ENCODE data around the gene DMBX1.

Gene DMBX1

GRCh38 chr1:46506470-46507219, 17.0 kb downstream of the DMBX1 start:
- no peak overlapping the region for H2AFZ ChIP-seq
- H3K9ac ChIP-seq = no peak overlapping the region
- no peaks in the 10 kb centered on the region for H3K36me3 ChIP-seq (ENCODE audit: control insufficient read depth, insufficient read depth, low read length)
- no peak overlapping the region for H3K4me2 ChIP-seq (ENCODE audit: low read length)
- no peak overlapping the region for H3K4me3 ChIP-seq (ENCODE audit: low read depth, low read length)
- H3K27me3 ChIP-seq (ENCODE audit: control insufficient read depth, insufficient read depth, low read length) = no peaks in the 10 kb centered on the region
- no peak for TF ChIP-seq CTCF (IDR thresholded peaks at IDR 0.05)
- H3K27ac ChIP-seq = no peak overlapping the region
- no peaks in the 10 kb centered on the region for H3K4me1 ChIP-seq
- H3K79me2 ChIP-seq = no peaks in the 10 kb centered on the region
- H3K9me3 ChIP-seq (ENCODE audit: control insufficient read depth, low read length) = no peaks in the 10 kb centered on the region

GRCh38 chr1:46508757-46509156, 19.1 kb downstream of the DMBX1 start:
- no peak for TF ChIP-seq CTCF (IDR thresholded peaks at IDR 0.05)
- H3K27ac ChIP-seq = no peak overlapping the region
- no peak overlapping the region for H3K9ac ChIP-seq
- H3K36me3 ChIP-seq (ENCODE audit: control insufficient read depth, insufficient read depth, low read length) = no peaks in the 10 kb centered on the region
- H2AFZ ChIP-seq = no peak overlapping the region
- H3K79me2 ChIP-seq = no peaks in the 10 kb centered on the region
- H3K4me2 ChIP-seq (ENCODE audit: low read length) = no peak overlapping the region
- no peaks in the 10 kb centered on the region for H3K4me1 ChIP-seq
- no peaks in the 10 kb centered on the region for H3K27me3 ChIP-seq (ENCODE audit: control insufficient read depth, insufficient read depth, low read length)
- H3K4me3 ChIP-seq (ENCODE audit: low read depth, low read length) = no peak overlapping the region
- H3K9me3 ChIP-seq (ENCODE audit: control insufficient read depth, low read length) = no peaks in the 10 kb centered on the region

- Histone ChIP-seq H3K36me3 (ENCODE audit: control insufficient read depth, insufficient read depth, low read length) (no peaks in the 10 kb centered on the region), H3K4me3 (ENCODE audit: low read depth, low read length) (no peak overlapping the region)
Observed at GRCh38 chr1:46510341-46510997, 20.8 kb downstream of the DMBX1 start.

GRCh38 chr1:46510998-46511365, 21.3 kb downstream of the DMBX1 start:
- no peak for TF ChIP-seq CTCF (IDR thresholded peaks at IDR 0.05)
- Histone ChIP-seq H3K36me3 (ENCODE audit: control insufficient read depth, insufficient read depth, low read length) (no peaks in the 10 kb centered on the region), H3K79me2 (no peaks in the 10 kb centered on the region), H3K9me3 (ENCODE audit: control insufficient read depth, low read length) (no peaks in the 10 kb centered on the region), H2AFZ (no peak overlapping the region), H3K9ac (no peak overlapping the region), H3K4me2 (ENCODE audit: low read length) (no peak overlapping the region), H3K27me3 (ENCODE audit: control insufficient read depth, insufficient read depth, low read length) (no peaks in the 10 kb centered on the region), H3K4me1 (no peaks in the 10 kb centered on the region), H3K27ac (no peak overlapping the region), H3K4me3 (ENCODE audit: low read depth, low read length) (no peak overlapping the region)

More at GRCh38 chr1:46510341-46510997, 20.8 kb downstream of the DMBX1 start:
- TF ChIP-seq CTCF (IDR thresholded peaks at IDR 0.05) = no peak
- Histone ChIP-seq H3K9me3 (ENCODE audit: control insufficient read depth, low read length) (no peaks in the 10 kb centered on the region), H2AFZ (no peak overlapping the region), H3K4me2 (ENCODE audit: low read length) (no peak overlapping the region), H3K4me1 (no peaks in the 10 kb centered on the region), H3K79me2 (no peaks in the 10 kb centered on the region), H3K9ac (no peak overlapping the region), H3K27ac (no peak overlapping the region), H3K27me3 (ENCODE audit: control insufficient read depth, insufficient read depth, low read length) (no peaks in the 10 kb centered on the region)

All from parathyroid adenoma (tissue), 2 donors.